ENCODE measurements around the gene EPHA4. TPM values are rescaled to one million over a fixed set of nuclear protein-coding genes. Genes with fewer than 3 reads are reported as not detected.

The EPHA4 gene
- total and polyA plus RNA-seq, 2 donors (not counting 1 experiment from before 2014, with no cell fraction given) = 9.6 to 21.0 TPM

DNA sequence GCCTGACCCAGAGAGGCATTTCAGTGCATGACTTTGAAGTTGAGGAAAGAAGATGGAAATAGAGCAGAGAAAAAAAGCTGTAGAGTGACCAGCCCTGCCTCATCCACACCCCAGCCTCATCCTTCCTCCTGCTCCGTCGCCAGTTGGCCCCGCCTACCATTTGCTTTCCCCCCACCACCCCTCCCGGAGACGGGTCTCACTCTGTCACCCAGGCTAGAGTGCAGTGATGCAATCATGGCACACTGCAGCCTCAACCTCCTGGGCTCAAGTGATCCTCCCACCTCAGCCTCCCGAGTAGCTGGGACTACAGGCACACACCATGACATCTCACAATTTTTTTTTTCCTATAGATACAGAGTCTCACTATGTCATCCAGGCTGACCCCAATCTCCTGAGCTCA lies 200.8 kb downstream of the EPHA4 start:
- H3K4me1 ChIP-seq (ENCODE audit: control insufficient read depth, extremely low read depth, insufficient read depth, low read length) = no peaks in the 10 kb centered on the region

DNA sequence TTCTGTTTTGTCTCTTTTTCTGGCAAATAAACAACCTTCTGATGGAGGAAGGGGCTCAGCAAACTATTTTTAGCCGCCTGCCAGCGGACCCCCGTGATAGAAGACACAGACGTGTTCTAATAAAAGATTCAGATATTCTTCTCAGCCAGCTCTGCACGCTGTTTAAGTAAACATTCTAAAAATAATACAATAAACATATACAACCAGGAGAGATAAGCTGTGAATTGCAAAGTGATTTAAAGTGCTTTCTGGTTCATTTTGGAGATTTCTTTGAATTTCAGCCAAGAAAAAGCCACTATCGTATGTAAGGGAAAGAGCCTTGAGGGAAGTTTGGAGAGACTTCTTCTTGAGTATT lies 201.3 kb downstream of the EPHA4 start:
- no peak for TF ChIP-seq EZH2 (IDR thresholded peaks at IDR 0.05; ENCODE audit: low read length, missing control alignments)
- TF ChIP-seq, protein P1, sequence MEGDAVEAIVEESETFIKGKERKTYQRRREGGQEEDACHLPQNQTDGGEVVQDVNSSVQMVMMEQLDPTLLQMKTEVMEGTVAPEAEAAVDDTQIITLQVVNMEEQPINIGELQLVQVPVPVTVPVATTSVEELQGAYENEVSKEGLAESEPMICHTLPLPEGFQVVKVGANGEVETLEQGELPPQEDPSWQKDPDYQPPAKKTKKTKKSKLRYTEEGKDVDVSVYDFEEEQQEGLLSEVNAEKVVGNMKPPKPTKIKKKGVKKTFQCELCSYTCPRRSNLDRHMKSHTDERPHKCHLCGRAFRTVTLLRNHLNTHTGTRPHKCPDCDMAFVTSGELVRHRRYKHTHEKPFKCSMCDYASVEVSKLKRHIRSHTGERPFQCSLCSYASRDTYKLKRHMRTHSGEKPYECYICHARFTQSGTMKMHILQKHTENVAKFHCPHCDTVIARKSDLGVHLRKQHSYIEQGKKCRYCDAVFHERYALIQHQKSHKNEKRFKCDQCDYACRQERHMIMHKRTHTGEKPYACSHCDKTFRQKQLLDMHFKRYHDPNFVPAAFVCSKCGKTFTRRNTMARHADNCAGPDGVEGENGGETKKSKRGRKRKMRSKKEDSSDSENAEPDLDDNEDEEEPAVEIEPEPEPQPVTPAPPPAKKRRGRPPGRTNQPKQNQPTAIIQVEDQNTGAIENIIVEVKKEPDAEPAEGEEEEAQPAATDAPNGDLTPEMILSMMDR (conservative IDR thresholded peaks at IDR 0.05 in 1 of 2, IDR thresholded peaks at IDR 0.05 in 1 of 2; ENCODE audit: low read depth in 1 of 2, low read length in 2 of 2) = no peak
- Histone ChIP-seq H3K9ac (ENCODE audit: insufficient read depth, low read length) (no peak overlapping the region), H3K36me3 (ENCODE audit: control insufficient read depth, insufficient read depth, low read length) (no peaks in the 10 kb centered on the region), H2AFZ (ENCODE audit: low read length) (no peak overlapping the region), H3K79me2 (ENCODE audit: control insufficient read depth, insufficient read depth, low read length) (no peaks in the 10 kb centered on the region), H3K27me3 (ENCODE audit: control insufficient read depth, insufficient read depth, low read length) (no peaks in the 10 kb centered on the region), H3K4me2 (ENCODE audit: extremely low read depth, insufficient read depth, low read length) (no peak overlapping the region), H3K4me1 (ENCODE audit: control insufficient read depth, extremely low read depth, insufficient read depth, low read length) (no peaks in the 10 kb centered on the region), H3K9me3 (ENCODE audit: control insufficient read depth, insufficient read depth, low read depth, low read length) (no peaks in the 10 kb centered on the region), H3K4me3 (replicated peaks in 1 of 4; ENCODE audit: control extremely low read depth in 1 of 4, insufficient read depth in 1 of 4, low read depth in 3 of 4, low read length in 4 of 4) (no peak overlapping the region), H3K27ac (ENCODE audit: insufficient read depth, low read length) (no peak overlapping the region), H4K20me1 (ENCODE audit: control insufficient read depth, extremely low read depth, insufficient read depth, low read length) (no peaks in the 10 kb centered on the region)
- peak in 1 of 2 donors; percentile 17 for DNase-seq (ENCODE audit: low read depth in 2 of 2)

More for the DNA sequence above, 200.8 kb downstream of the EPHA4 start:
- no peak overlapping the region for H3K27ac ChIP-seq (ENCODE audit: insufficient read depth, low read length)
- no peaks in the 10 kb centered on the region for H3K9me3 ChIP-seq (ENCODE audit: control insufficient read depth, insufficient read depth, low read depth, low read length)
- DNase-seq (ENCODE audit: low read depth in 2 of 2) = no peak
- no peaks in the 10 kb centered on the region for H3K27me3 ChIP-seq (ENCODE audit: control insufficient read depth, insufficient read depth, low read length)
- no peaks in the 10 kb centered on the region for H4K20me1 ChIP-seq (ENCODE audit: control insufficient read depth, extremely low read depth, insufficient read depth, low read length)
- no peaks in the 10 kb centered on the region for H3K79me2 ChIP-seq (ENCODE audit: control insufficient read depth, insufficient read depth, low read length)
- H2AFZ ChIP-seq (ENCODE audit: low read length) = no peak overlapping the region
- no peak overlapping the region for H3K9ac ChIP-seq (ENCODE audit: insufficient read depth, low read length)
- H3K4me2 ChIP-seq (ENCODE audit: extremely low read depth, insufficient read depth, low read length) = no peak overlapping the region
- no peaks in the 10 kb centered on the region for H3K36me3 ChIP-seq (ENCODE audit: control insufficient read depth, insufficient read depth, low read length)
- no peak overlapping the region for H3K4me3 ChIP-seq (replicated peaks in 1 of 4; ENCODE audit: control extremely low read depth in 1 of 4, insufficient read depth in 1 of 4, low read depth in 3 of 4, low read length in 4 of 4)
- TF ChIP-seq, protein P1 (conservative IDR thresholded peaks at IDR 0.05 in 1 of 2, IDR thresholded peaks at IDR 0.05 in 1 of 2; ENCODE audit: low read depth in 1 of 2, low read length in 2 of 2) = no peak
- no peak for TF ChIP-seq EZH2 (IDR thresholded peaks at IDR 0.05; ENCODE audit: low read length, missing control alignments)

DNA sequence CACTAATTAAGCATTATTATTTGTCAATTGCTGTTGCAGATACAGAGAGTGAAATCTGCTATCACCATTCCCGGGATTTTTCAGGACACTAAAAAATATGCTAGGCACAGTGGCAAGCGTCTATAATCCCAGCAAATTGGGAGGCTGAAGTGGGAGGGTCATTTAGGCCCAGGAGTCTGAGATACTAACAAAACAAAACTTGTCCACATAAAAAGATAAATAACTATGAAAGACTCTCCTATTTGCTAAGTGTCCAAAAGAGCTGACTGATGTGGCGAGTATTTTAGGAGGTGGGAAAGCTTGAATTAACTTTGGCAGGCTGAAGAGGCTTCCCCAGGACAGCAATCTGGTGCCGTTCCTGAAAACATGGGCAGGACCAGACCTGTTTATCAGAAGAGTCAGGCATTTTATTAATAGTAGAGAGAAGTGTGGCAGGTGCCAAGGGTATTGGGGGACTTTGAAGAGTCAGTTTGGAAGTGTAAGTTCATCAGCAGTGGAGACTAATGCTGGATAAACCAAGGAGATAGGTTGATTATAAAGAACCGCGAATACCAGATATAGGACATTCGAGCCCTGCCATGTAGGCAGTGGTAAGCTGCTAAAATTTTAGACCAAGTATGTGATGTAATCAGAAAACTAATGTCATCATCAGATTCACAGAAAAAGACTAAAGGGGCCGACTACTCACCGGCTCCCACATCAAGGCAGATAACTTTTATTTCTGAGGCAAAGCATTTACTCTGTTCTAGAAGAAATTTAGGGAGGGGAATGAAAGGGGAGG lies 201.8 kb downstream of the EPHA4 start:
- DNase-seq (ENCODE audit: low read depth in 2 of 2) = no peak
- no peaks in the 10 kb centered on the region for H3K27me3 ChIP-seq (ENCODE audit: control insufficient read depth, insufficient read depth, low read length)
- H3K36me3 ChIP-seq (ENCODE audit: control insufficient read depth, insufficient read depth, low read length) = no peaks in the 10 kb centered on the region
- H3K4me3 ChIP-seq (replicated peaks in 1 of 4; ENCODE audit: control extremely low read depth in 1 of 4, insufficient read depth in 1 of 4, low read depth in 3 of 4, low read length in 4 of 4) = no peak overlapping the region
- H3K4me1 ChIP-seq (ENCODE audit: control insufficient read depth, extremely low read depth, insufficient read depth, low read length) = no peaks in the 10 kb centered on the region
- H4K20me1 ChIP-seq (ENCODE audit: control insufficient read depth, extremely low read depth, insufficient read depth, low read length) = no peaks in the 10 kb centered on the region
- H2AFZ ChIP-seq (ENCODE audit: low read length) = no peak overlapping the region
- no peak overlapping the region for H3K27ac ChIP-seq (ENCODE audit: insufficient read depth, low read length)
- H3K79me2 ChIP-seq (ENCODE audit: control insufficient read depth, insufficient read depth, low read length) = no peaks in the 10 kb centered on the region
- H3K4me2 ChIP-seq (ENCODE audit: extremely low read depth, insufficient read depth, low read length) = no peak overlapping the region
- TF ChIP-seq, protein P1 (conservative IDR thresholded peaks at IDR 0.05 in 1 of 2, IDR thresholded peaks at IDR 0.05 in 1 of 2; ENCODE audit: low read depth in 1 of 2, low read length in 2 of 2) = no peak
- TF ChIP-seq EZH2 (IDR thresholded peaks at IDR 0.05; ENCODE audit: low read length, missing control alignments) = no peak
- no peaks in the 10 kb centered on the region for H3K9me3 ChIP-seq (ENCODE audit: control insufficient read depth, insufficient read depth, low read depth, low read length)
- H3K9ac ChIP-seq (ENCODE audit: insufficient read depth, low read length) = no peak overlapping the region

All from fibroblast of lung (primary cell).